Stimulated activated CD4-positive, alpha-beta T cell treated with anti-CD3 and anti-CD28 coated beads, Interleukin-2, amount 100 ng/mL, for 4 hours (primary cell): ENCODE results near the gene TBC1D3C.
"Not testable (repeated sequence)": the region's sequence is repeated elsewhere in the genome, so short reads cannot be mapped to it uniquely, and the experiment has no call there.

Experiments used
- DNase-seq: peaks from one replicate; pipeline ENCODE4 v3.0.0-alpha.2; 2020; ENCODE audit warnings: low read depth

The TBC1D3C gene

GRCh38 chr17:38068534-38068933 lies at the start of gene TBC1D3C:
Gene TBC1D3C, minus strand, starts transcription at chr17:38068634. Its CDS starts 1,568 bp downstream, at chr17:38067066.
- DNase-seq = not testable (repeated sequence)

- not testable (repeated sequence) for DNase-seq
These were observed 30.8 kb upstream of the TBC1D3C start for GRCh38 chr17:38099262-38099661.

- DNase-seq = not testable (repeated sequence)
These were observed 25.7 kb upstream of the TBC1D3C start for GRCh38 chr17:38094059-38094694.

GRCh38 chr17:38088120-38088519 lies 19.7 kb upstream of the TBC1D3C start:
- not testable (repeated sequence) for DNase-seq

GRCh38 chr17:38087344-38087743 lies 18.9 kb upstream of the TBC1D3C start:
- not testable (repeated sequence) for DNase-seq
